H1 (cell line): ENCODE results near the gene GDF3. TPM values are rescaled to one million over a fixed set of nuclear protein-coding genes. Genes with fewer than 3 reads are reported as not detected.

Experiments used
- polyA plus RNA-seq, 7 experiments: library from polyadenylated mRNA; depleted of rRNA in 3 of 7; stranded (reverse) in 5 of 7; unstranded in 2 of 7; fragments of >200 nt in 5 of 7; fragments of 200-250 nt in 2 of 7; gene quantifications; 1 replicate in 5 of 7; 2 replicates in 1 of 7; 4 replicates in 1 of 7; pipeline versions ENCODE4 v1.2.1 to v1.2.3, GENCODE V29; 2011 to 2013; ENCODE audit warnings: missing spikeins in 2 of 7, mixed read lengths in 2 of 7
- total RNA-seq: library from RNA; stranded (reverse); fragmentation: NEBNext Ultra II Directional; extraction: Animal tissue kit (Norgen Biotek cat#: 25700); gene quantifications from 2 replicates; pipeline ENCODE4 v1.2.1, GENCODE V29; 2021

The GDF3 gene
- total and polyA plus RNA-seq, 2 of the 8 experiments (the other 6 are each of a cell fraction or from before 2014, with no cell fraction given), result 4.3 to 16.8 TPM

Other genes starting within 250 kb of the GDF3 start
- gene CD163, start 192.0 kb downstream of the GDF3 start, total RNA-seq, result not detected in 2 replicates
- 0.02 TPM in 1 of 2 replicates, not detected in the other for gene CD163, start 192.0 kb downstream of the GDF3 start, polyA plus RNA-seq (2011; rRNA removed)
- not detected in 2 replicates for gene APOBEC1, start 29.9 kb downstream of the GDF3 start, total RNA-seq
- not detected in 2 replicates for gene APOBEC1, start 29.9 kb downstream of the GDF3 start, polyA plus RNA-seq (2011; rRNA removed)
- 1.2 and 1.6 TPM in 2 replicates for gene DPPA3, start 15.7 kb upstream of the GDF3 start, total RNA-seq
- gene DPPA3, start 15.7 kb upstream of the GDF3 start, polyA plus RNA-seq (2011; rRNA removed), result 0.11 and 0.30 TPM in 2 replicates
- 0.76 TPM in 1 of 2 replicates, not detected in the other for gene CLEC4C, start 51.6 kb upstream of the GDF3 start, total RNA-seq
- gene CLEC4C, start 51.6 kb upstream of the GDF3 start, polyA plus RNA-seq (2011; rRNA removed), result 0.13 TPM in 1 of 2 replicates, not detected in the other
- gene NANOGNB, start 69.4 kb upstream of the GDF3 start, total RNA-seq, result not detected in 2 replicates
- not detected in 2 replicates for gene NANOGNB, start 69.4 kb upstream of the GDF3 start, polyA plus RNA-seq (2011; rRNA removed)
- 229 and 231 TPM in 2 replicates for gene NANOG, start 93.6 kb upstream of the GDF3 start, total RNA-seq
- 31.1 and 53.7 TPM in 2 replicates for gene NANOG, start 93.6 kb upstream of the GDF3 start, polyA plus RNA-seq (2011; rRNA removed)
- gene SLC2A14, start 177.1 kb upstream of the GDF3 start, total RNA-seq, result 18.2 and 19.3 TPM in 2 replicates
- 10.1 and 11.1 TPM in 2 replicates for gene SLC2A14, start 177.1 kb upstream of the GDF3 start, polyA plus RNA-seq (2011; rRNA removed)
- 664 and 688 TPM in 2 replicates for gene SLC2A3, start 240.4 kb upstream of the GDF3 start, total RNA-seq
- gene SLC2A3, start 240.4 kb upstream of the GDF3 start, polyA plus RNA-seq (2011; rRNA removed), result 323 and 417 TPM in 2 replicates